ENCODE results near the gene PPM1L. TPM values are rescaled to one million over a fixed set of nuclear protein-coding genes. Genes with fewer than 3 reads are reported as not detected.

Gene PPM1L
- total RNA-seq, 1 experiment from 2014 or later, result 13.2 TPM

GRCh38 chr3:161073181-161073580 is 317.1 kb downstream of the PPM1L start:
- no peak for DNase-seq (ENCODE audit: low read depth, low spot score)
- no peaks in the 10 kb centered on the region for H3K27me3 ChIP-seq (ENCODE audit: insufficient read depth, low read length)
- ATAC-seq, result no peak
- intact Hi-C loops (cut with micrococcal nuclease), result no loop called here
- no peak overlapping the region for H3K4me3 ChIP-seq (replicated peaks in 1 of 2; ENCODE audit: low read depth in 1 of 2, low read length in 2 of 2)
- TF ChIP-seq ZBTB33 (IDR thresholded peaks at IDR 0.05; ENCODE audit: extremely low read depth, insufficient replicate concordance, low read length) (no peak), FOSL1 (IDR thresholded peaks at IDR 0.05; ENCODE audit: low read depth) (no peak), SRF (IDR thresholded peaks at IDR 0.05; ENCODE audit: low read depth) (no peak), CEBPB (IDR thresholded peaks at IDR 0.05; ENCODE audit: low read depth) (no peak), REST (IDR thresholded peaks at IDR 0.05; ENCODE audit: low read depth) (no peak), EZH2 (IDR thresholded peaks at IDR 0.05) (no peak), CTCF (IDR thresholded peaks at IDR 0.05 in 2 of 3, conservative IDR thresholded peaks at IDR 0.05 in 1 of 3; ENCODE audit: borderline replicate concordance in 1 of 3, insufficient read depth in 1 of 3, low read depth in 2 of 3, low read length in 2 of 3) (no peak)
- no peaks in the 10 kb centered on the region for H3K36me3 ChIP-seq (ENCODE audit: control insufficient read depth in 1 of 2, insufficient read depth in 2 of 2, low read length in 2 of 2)
- H4K20me1 ChIP-seq (ENCODE audit: insufficient read depth), result no peaks in the 10 kb centered on the region
- ChIA-PET RAD21 (ENCODE audit: low non-redundant PET in 1 of 2, low total read pairs in 2 of 2, uncharacterized antibody in 2 of 2, unreplicated experiment in 2 of 2) (no interaction called here), POLR2A (no interaction called here), CTCF (no interaction called here)
- no peaks in the 10 kb centered on the region for H3K9me3 ChIP-seq (ENCODE audit: control insufficient read depth in 1 of 2, insufficient read depth in 1 of 2, low read depth in 1 of 2, low read length in 2 of 2)
- no TSS peak for BruUV-seq (replicated peaks)
- H3K79me2 ChIP-seq (ENCODE audit: insufficient read depth, low read length), result no peaks in the 10 kb centered on the region
- no peaks in the 10 kb centered on the region for H3K9me2 ChIP-seq (ENCODE audit: insufficient read depth)
- H2AFZ ChIP-seq (ENCODE audit: low read depth, low read length, poor library complexity, severe bottlenecking), result no peak overlapping the region
- no peak overlapping the region for H3K4me2 ChIP-seq (ENCODE audit: low read length)
- H3K4me1 ChIP-seq (ENCODE audit: control insufficient read depth in 1 of 2, insufficient read depth in 2 of 2, low read length in 2 of 2), result no peaks in the 10 kb centered on the region
- no peak overlapping the region for H3K27ac ChIP-seq (ENCODE audit: low read depth, low read length)
- H3K9ac ChIP-seq (ENCODE audit: low read length), result no peak overlapping the region

All from HCT116 (cell line).